ENCODE data around the gene PPP1R12B.
A peak's percentile ranks its signal among the peaks of the same experiment; 100 is the strongest.
"Not testable (repeated sequence)": the region's sequence is repeated elsewhere in the genome, so short reads cannot be mapped to it uniquely, and the experiment has no call there.

PPP1R12B gene

DNA sequence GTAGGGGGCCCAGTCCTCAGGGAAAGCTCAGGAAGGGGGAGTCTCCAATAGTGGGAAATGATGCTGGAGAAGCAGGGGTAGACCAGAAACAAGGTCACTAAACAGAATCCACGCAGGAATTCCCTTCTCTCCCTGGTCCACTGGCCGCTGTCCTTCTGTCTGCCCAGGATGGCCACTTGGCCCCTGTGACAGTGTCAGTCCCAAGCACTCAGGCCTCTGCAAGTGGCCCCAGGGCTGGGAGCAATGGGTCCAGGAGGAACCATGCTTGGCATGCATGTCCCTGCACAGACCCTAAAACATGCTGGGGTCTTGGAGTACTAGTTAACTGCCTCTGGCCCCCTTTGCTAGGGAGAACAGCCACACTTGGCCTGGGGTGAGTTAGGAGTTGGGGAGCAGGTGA, 271.5 kb downstream of the PPP1R12B start:
- not testable (repeated sequence) for H3K27ac Mint-ChIP-seq; H3K4me3 Mint-ChIP-seq; H3K36me3 Mint-ChIP-seq (ENCODE audit: low read depth); DNase-seq; H3K9me3 Mint-ChIP-seq
- peaks cover 40% of the 10 kb centered on the region for H3K27me3 Mint-ChIP-seq
- peaks cover 15% of the 10 kb centered on the region for H3K4me1 Mint-ChIP-seq (ENCODE audit: low read depth)

- H3K27me3 Mint-ChIP-seq, result peaks cover 36% of the 10 kb centered on the region
- H3K4me3 Mint-ChIP-seq, result no peak overlapping the region
- no peak for DNase-seq
- H3K36me3 Mint-ChIP-seq (ENCODE audit: low read depth), result no peaks in the 10 kb centered on the region
- H3K9me3 Mint-ChIP-seq, result no peaks in the 10 kb centered on the region
- no peak overlapping the region for H3K27ac Mint-ChIP-seq
- H3K4me1 Mint-ChIP-seq (ENCODE audit: low read depth), result peaks cover 3% of the 10 kb centered on the region
Measured at GRCh38 chr1:202621446-202621845, 272.9 kb downstream of the PPP1R12B start.

- no peaks in the 10 kb centered on the region for H3K36me3 Mint-ChIP-seq (ENCODE audit: low read depth)
- no peak for DNase-seq
- H3K4me1 Mint-ChIP-seq (ENCODE audit: low read depth), result peaks cover 4% of the 10 kb centered on the region
- H3K27me3 Mint-ChIP-seq, result peaks cover 29% of the 10 kb centered on the region
- no peak overlapping the region for H3K4me3 Mint-ChIP-seq
- H3K9me3 Mint-ChIP-seq, result no peaks in the 10 kb centered on the region
- H3K27ac Mint-ChIP-seq, result no peak overlapping the region
Measured at GRCh38 chr1:202622388-202622787, 273.9 kb downstream of the PPP1R12B start.

DNA sequence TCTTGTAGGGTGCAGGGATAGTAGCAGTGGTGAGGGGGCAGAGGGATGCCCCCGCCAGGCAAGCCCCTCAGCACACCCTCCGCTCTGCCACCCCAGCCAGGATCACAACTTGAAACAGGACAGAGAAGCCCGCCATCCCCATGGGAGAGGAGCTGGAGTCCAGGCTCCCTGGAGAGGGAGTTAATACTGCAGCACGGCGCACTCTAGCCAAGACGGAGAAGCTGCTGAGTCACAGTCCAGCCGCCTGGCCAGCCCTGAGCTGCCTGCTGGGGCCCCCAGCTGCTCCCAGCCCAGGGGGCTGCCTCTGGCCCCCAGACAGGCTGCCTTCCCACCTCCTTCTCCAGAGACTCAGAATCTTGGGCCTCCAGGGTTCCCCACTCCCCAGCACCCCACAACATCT, 274.6 kb downstream of the PPP1R12B start:
- Mint-ChIP-seq H3K27ac (no peak overlapping the region), H3K4me1 (ENCODE audit: low read depth) (peaks cover 11% of the 10 kb centered on the region), H3K27me3 (peaks cover 31% of the 10 kb centered on the region), H3K4me3 (no peak overlapping the region), H3K9me3 (no peaks in the 10 kb centered on the region), H3K36me3 (ENCODE audit: low read depth) (no peaks in the 10 kb centered on the region)
- DNase-seq, result no peak

DNA sequence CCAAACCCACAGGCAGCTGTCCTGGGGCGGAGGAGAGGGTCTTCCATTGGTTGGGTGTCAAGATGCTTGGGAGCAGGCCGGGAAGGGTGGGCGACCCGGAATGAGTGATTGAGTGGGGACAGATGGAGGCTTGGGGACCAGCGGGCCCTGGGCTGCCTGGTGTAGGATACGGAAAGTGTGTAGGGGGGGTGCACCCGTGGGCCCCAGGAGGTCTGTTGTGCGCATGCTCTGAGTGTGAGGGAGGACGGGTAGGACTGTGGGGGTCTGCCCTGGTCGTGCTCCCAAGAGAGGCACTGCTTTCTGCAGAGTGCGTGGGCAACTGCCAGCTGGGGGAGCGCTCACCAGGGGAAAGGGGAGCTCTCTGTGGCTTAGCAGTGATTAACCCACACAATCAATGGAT, 275.0 kb downstream of the PPP1R12B start:
- H3K27ac Mint-ChIP-seq; DNase-seq; H3K4me3 Mint-ChIP-seq; H3K9me3 Mint-ChIP-seq; H3K36me3 Mint-ChIP-seq (ENCODE audit: low read depth): not testable (repeated sequence)
- Mint-ChIP-seq H3K4me1 (ENCODE audit: low read depth) (peaks cover 15% of the 10 kb centered on the region), H3K27me3 (peaks cover 29% of the 10 kb centered on the region)

DNA sequence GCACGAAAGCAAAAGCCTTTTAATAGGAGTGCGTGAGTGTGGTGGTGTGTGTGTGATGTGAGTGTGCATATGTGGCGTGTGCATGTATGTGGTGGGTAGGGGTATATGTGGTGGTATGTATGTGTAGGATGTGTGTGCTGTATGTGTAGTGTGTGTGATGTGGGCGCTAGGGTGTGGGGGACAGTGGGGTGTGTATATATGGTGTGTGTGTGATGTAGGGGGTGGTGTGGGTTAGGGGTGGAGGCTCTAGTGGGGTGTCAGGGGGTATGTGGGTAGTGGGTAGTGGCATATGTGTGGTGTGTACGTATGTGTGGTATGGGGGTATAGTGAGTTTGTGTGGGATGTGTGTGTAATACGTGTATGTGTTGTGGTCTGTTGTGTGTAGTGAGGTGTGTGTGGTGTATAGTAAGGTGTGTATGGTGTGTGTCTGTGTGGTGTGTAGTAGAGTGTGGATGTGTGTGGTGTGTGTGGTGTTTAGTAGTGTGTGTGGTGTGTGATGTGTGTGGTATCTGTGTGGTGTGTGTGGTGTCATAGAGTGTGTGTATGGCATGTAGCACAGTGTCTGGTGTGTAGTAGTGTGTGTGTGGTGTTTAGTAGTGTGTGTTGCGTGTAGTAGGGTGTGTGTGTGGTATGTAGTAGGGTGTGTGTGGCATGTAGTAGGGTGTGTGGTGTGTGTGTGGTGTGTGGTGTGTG, 275.7 kb downstream of the PPP1R12B start:
- H3K36me3 Mint-ChIP-seq (ENCODE audit: low read depth), result no peaks in the 10 kb centered on the region
- H3K4me1 Mint-ChIP-seq (ENCODE audit: low read depth), result peaks cover 22% of the 10 kb centered on the region
- H3K27ac Mint-ChIP-seq, result no peak overlapping the region
- no peak for DNase-seq
- H3K9me3 Mint-ChIP-seq, result no peaks in the 10 kb centered on the region
- H3K4me3 Mint-ChIP-seq, result no peak overlapping the region
- peaks cover 21% of the 10 kb centered on the region for H3K27me3 Mint-ChIP-seq

- Mint-ChIP-seq H3K9me3 (no peaks in the 10 kb centered on the region), H3K27ac (no peak overlapping the region), H3K4me1 (ENCODE audit: low read depth) (peaks cover 27% of the 10 kb centered on the region), H3K36me3 (ENCODE audit: low read depth) (no peaks in the 10 kb centered on the region), H3K4me3 (no peak overlapping the region), H3K27me3 (peaks cover 17% of the 10 kb centered on the region)
- no peak for DNase-seq
Measured at GRCh38 chr1:202624781-202625108, 276.2 kb downstream of the PPP1R12B start.

- Mint-ChIP-seq H3K36me3 (ENCODE audit: low read depth) (no peaks in the 10 kb centered on the region), H3K9me3 (no peaks in the 10 kb centered on the region), H3K27ac (no peak overlapping the region), H3K4me1 (ENCODE audit: low read depth) (peaks cover 33% of the 10 kb centered on the region), H3K27me3 (peaks cover 22% of the 10 kb centered on the region), H3K4me3 (no peak overlapping the region)
- peak; percentile 68 for DNase-seq
Measured at GRCh38 chr1:202625416-202626360, 277.2 kb downstream of the PPP1R12B start.

- not testable (repeated sequence) for H3K9me3 Mint-ChIP-seq; H3K27ac Mint-ChIP-seq; H3K4me3 Mint-ChIP-seq; H3K36me3 Mint-ChIP-seq (ENCODE audit: low read depth); DNase-seq
- Mint-ChIP-seq H3K27me3 (peaks cover 33% of the 10 kb centered on the region), H3K4me1 (ENCODE audit: low read depth) (peaks cover 40% of the 10 kb centered on the region)
Measured at GRCh38 chr1:202627036-202627435, 278.5 kb downstream of the PPP1R12B start.

GRCh38 chr1:202627841-202628565, 279.5 kb downstream of the PPP1R12B start:
- no peaks in the 10 kb centered on the region for H3K36me3 Mint-ChIP-seq (ENCODE audit: low read depth)
- H3K4me3 Mint-ChIP-seq, result no peak overlapping the region
- no peaks in the 10 kb centered on the region for H3K9me3 Mint-ChIP-seq
- H3K27ac Mint-ChIP-seq, result no peak overlapping the region
- peaks cover 40% of the 10 kb centered on the region for H3K4me1 Mint-ChIP-seq (ENCODE audit: low read depth)
- H3K27me3 Mint-ChIP-seq, result peaks cover 33% of the 10 kb centered on the region
- no peak for DNase-seq

- no peaks in the 10 kb centered on the region for H3K9me3 Mint-ChIP-seq
- H3K27me3 Mint-ChIP-seq, result peaks cover 31% of the 10 kb centered on the region
- H3K4me3 Mint-ChIP-seq, result no peak overlapping the region
- H3K36me3 Mint-ChIP-seq (ENCODE audit: low read depth), result no peaks in the 10 kb centered on the region
- H3K4me1 Mint-ChIP-seq (ENCODE audit: low read depth), result peaks cover 40% of the 10 kb centered on the region
- H3K27ac Mint-ChIP-seq, result no peak overlapping the region
- no peak for DNase-seq
Measured at GRCh38 chr1:202628646-202629215, 280.2 kb downstream of the PPP1R12B start.

- Mint-ChIP-seq H3K4me1 (ENCODE audit: low read depth) (peaks cover 40% of the 10 kb centered on the region), H3K27me3 (peaks cover 32% of the 10 kb centered on the region)
- H3K27ac Mint-ChIP-seq; H3K9me3 Mint-ChIP-seq; H3K4me3 Mint-ChIP-seq; H3K36me3 Mint-ChIP-seq (ENCODE audit: low read depth); DNase-seq: not testable (repeated sequence)
Measured at GRCh38 chr1:202629257-202629811, 280.8 kb downstream of the PPP1R12B start.

- Mint-ChIP-seq H3K27me3 (peaks cover 38% of the 10 kb centered on the region), H3K4me1 (ENCODE audit: low read depth) (peaks cover 40% of the 10 kb centered on the region)
- H3K36me3 Mint-ChIP-seq (ENCODE audit: low read depth); H3K27ac Mint-ChIP-seq; H3K9me3 Mint-ChIP-seq; DNase-seq; H3K4me3 Mint-ChIP-seq: not testable (repeated sequence)
Measured at GRCh38 chr1:202630096-202630495, 281.6 kb downstream of the PPP1R12B start.

GRCh38 chr1:202630541-202630940, 282.0 kb downstream of the PPP1R12B start:
- Mint-ChIP-seq H3K36me3 (ENCODE audit: low read depth) (no peaks in the 10 kb centered on the region), H3K9me3 (no peaks in the 10 kb centered on the region), H3K27ac (no peak overlapping the region), H3K4me3 (no peak overlapping the region), H3K27me3 (peaks cover 42% of the 10 kb centered on the region), H3K4me1 (ENCODE audit: low read depth) (peaks cover 40% of the 10 kb centered on the region)
- DNase-seq, result no peak

Measured in activated T-cell treated with anti-CD3 and anti-CD28 coated beads, Interleukin-2, amount 50 U/mL, for 24 hours (primary cell).